HG02623 (cell line): ENCODE measurements around the gene GABRG3.

Experiments used
- ATAC-seq: cut with Tn5 transposase; IDR thresholded peaks from one replicate; pipeline ENCODE4 v1.9.1; 2021; ENCODE audit warnings: moderate library complexity; ENCODE audit not compliant: unreplicated experiment

The GABRG3 gene

DNA sequence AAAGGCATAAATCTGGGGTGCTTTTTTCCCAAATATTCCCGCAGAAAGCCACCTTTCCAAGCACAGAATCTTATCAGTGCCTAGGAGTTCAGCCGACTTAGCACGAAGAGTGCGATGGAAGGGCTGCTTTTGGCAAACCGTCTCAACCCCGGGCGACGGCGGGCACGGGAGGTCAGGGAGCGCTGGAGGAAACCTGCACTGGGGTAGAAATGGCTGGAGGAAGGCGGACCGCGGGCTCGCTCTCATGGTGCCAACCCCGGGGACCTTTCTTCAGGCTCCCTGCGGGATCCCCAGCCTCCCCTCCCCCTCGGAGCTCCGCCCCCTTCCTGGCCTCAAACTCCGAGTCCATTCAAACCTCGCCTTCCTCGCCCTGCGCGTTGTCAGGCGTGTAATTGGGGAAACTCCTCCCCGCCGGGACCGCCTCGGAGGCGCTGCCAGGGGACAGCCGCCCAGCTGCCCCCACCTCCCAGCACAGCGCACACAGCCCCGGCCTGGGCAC is at the start of gene GABRG3:
TSS of gene GABRG3 (plus strand) at position 470 of the 499 bp plus-strand sequence.
- no peak for ATAC-seq

DNA sequence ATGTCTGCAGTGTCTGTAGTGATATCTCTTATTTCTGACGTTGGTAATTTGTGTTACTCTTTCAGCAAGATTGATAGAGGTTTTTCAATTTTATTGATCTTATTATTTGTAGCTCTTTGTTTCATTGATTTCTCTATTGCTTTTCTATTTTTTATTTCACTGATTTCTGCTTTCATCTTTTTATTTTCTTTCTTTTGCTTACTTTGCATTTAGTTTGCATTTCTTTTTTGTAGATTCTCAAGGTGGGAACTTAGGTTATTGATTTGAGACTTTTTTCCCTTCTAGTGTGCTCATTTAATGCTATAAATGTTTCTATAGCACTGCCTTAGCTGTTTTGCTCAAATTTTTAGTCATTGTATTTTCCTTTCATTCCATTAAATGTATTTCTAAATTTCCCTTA is 49.5 kb upstream of the GABRG3 start:
- ATAC-seq = no peak

DNA sequence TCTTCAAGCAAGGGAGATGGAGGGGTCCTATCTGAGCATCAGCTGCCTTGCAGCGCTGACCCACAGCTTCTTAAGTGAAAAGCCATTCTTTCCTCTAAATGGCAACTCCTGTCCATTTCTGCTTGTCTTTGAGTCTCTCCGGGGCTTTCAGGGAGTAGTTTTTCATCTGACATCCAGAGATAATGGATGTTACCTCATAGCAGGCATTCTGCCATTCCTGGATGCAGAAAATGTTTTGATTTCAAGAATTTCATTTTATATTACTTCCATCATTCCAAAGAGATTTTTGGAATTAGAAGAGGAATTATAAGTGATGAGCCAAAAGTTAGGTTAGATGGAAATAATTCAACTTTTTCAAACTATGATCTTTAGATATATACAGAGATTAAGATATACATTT is 44.9 kb upstream of the GABRG3 start:
- ATAC-seq = no peak

DNA sequence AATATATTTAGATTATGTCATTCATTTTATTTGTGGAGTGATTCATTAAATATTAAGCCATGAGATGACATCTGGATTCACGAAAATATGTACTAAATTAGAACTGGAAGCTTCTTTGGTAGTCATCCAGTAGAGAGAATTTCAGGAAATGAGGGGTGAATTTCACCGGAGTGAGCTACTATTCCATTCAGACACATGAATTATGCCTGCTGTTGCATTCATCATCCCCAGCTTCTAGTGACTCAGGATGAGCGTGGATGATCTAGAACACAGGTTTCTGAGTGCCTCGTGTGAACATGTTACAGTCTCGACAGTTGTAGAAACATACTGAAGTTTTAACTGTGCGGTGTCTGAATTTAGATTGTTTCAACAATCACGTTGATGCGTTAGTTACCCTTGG is 42.9 kb upstream of the GABRG3 start:
- no peak for ATAC-seq

DNA sequence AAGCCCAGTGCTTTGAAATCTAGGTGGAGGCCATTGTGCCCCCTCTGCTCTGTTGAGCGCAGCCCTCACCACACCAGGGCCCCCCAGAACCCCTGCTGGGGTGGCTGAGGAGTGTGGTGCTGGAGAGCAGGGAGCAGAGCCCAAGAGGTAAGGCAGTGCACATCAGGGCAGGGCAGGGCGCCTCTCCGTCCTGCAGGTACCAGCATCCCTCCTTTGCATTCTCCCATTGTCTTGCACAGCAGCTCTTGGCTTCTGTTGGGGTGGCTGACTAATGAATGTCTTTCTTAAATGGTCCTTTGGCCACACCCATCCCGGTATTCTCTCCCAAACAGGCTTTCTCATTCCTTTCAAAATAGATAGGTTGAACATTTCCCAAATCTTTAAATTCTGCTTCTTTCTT is 41.4 kb upstream of the GABRG3 start:
- ATAC-seq = no peak

DNA sequence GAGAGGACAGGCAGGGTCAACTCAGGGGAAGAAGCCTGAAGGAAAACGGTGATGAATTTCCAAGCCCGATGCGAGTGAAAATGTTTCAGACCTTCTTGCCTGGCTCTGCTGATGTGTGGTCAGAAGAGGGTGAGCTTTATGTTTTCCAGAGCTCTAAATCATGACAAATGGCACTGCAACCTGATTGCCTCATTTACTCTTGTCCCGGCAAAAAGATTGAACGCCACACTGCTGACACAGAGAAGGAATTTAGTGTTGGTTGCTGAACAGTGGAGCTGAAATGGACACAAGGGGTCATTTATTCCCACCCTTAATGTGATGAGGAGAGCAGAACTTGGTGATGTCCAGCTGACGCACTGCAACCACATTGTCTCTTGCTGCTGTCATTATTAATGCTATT is 36.1 kb upstream of the GABRG3 start:
- ATAC-seq = no peak

DNA sequence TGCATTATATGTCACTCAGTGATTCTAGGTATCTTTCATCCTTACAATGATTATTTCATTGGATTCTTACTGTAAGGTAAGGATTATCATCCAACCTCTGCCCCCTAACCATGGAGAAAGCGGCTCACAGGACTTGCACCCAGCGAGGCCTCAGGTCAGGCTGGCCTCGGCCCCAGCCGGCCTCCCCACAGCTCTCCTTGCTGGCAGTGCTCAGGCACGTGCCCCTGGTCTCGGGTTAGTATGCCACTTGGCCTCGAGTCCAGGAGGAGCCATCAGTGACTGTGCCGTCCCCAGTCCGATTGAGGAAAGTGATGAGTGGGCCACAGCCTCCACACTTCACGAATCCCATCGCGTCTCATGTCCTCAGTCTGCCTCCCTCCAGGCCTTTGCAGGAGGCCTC is 35.7 kb upstream of the GABRG3 start:
- no peak for ATAC-seq

DNA sequence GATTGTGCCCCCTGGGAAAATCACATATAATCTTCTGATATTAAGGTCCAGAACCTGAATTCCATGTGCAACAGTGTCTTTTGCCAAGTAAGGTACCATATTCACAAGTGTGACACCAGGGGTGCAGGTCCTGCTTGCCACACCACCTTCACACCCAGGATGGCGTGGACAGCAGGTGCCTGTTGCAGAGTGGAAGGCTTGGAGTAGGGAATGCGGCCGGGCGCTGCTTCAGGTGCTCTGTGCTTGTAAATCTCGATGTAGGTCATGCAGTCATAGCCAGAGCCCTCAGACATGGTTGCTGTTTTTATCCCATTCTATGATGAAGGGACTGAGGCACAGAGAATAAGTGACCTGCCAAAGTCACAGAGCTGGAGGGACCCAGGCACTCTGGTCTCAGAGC is 34.5 kb upstream of the GABRG3 start:
- ATAC-seq = no peak

DNA sequence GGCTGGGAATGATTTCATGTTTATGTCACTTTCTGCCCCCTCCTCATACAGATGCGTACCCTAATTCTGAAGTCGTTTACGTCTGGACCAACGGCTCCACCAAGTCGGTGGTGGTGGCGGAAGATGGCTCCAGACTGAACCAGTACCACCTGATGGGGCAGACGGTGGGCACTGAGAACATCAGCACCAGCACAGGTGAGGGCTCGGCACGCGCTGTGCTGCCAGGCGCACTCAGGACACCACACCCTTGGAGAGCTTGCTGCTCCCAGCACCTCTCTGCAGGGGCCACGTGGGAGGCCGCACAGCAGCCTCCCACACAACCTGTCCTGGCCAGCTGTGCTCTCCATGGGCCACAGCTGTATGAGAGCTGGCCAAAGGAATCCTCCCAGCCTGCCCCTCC is 33.8 kb upstream of the GABRG3 start:
- ATAC-seq = no peak

DNA sequence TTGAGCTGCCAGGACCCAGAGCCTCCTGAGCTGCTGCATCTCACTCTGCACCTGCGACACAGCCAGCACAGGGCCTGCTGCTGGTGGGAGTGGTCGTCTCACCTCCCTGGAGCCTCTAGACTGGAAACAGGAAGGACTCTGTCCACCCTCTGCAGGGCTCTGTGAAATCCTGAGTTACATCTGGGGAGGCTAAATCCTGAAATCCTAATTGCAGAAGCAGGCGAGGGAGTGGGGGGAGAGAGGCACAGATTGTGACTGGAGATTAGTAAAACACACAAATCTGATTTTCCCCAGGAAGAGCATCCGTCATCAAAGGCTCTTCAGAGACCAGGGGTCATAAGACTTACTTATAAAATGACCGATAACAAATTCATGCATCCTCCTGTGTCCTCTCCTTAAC is 31.6 kb upstream of the GABRG3 start:
- ATAC-seq = no peak

DNA sequence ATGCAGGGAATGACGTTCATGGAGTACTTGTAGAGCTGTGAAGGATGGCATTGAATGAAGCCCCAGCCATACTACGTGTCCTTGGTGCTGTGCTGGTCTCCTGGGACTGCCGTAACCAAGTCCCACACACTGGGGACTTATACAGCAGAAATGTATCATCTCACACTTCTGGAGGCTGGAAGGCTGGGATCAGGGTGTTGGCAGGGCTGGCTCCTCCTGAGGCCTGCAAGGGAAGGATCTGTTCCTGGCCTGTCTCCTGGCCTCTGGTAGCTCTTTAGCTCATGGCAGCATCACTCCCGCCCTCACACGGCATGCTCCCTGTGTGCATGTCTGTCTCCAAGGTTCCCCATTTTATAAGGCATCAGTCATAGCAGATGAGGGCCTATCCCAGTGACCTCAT is 29.5 kb upstream of the GABRG3 start:
- no peak for ATAC-seq

DNA sequence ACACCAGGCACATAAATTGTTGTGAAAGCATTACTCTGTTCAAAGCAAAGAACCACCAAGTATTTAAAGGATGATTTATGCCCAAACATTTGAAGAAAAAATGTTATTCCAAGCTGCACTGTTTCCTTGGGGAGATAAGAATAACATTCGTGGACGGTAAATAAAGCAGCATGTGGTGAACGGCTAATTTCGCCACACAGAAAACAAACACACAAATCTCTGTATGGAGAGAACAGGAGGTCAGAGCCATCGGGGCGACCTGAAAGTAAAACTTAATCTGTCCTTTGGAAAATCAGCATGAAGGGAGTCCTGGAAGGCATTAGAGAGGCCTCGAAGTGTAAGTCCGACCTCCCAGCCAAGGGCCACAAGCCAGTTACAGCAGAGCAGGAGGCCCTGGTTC is 27.1 kb upstream of the GABRG3 start:
- no peak for ATAC-seq

DNA sequence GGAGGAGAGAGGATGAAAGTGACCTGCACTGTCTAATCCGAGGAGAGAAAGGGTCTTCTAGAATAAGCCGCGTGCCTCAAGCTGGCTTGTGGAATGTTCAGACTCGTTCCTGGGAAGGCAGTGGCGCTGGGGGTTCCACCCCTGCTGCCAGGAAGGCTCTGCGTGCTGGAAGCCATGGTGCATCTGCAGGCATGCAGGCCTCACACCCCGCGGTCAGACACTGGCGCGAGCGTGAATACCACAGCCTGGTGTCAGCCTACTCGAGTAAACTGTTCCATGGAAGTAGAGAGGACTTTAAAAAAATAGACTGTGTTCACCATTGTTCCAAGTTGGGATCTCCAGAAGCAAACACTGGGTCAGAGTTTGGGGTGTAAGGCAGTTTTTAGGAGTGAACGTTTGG is 25.9 kb upstream of the GABRG3 start:
- ATAC-seq = no peak

DNA sequence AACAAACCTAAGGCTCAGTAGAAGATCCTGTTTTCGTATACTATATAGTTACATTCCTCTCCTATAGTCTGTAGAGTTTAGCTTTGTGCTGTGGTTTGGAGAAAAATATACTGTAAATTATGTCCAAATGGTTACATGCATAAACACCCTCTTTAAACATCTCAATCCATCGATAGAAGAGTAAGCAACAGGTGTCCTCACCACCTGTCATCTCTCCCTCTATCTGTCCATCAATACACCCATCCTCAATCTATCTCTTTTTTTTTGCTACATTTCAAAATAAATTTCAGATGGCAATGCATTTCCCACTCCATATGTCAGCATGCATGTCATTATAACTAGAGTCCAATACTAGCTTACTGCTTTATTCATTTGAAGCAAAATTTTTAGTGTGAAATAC is 21.0 kb upstream of the GABRG3 start:
- no peak for ATAC-seq

DNA sequence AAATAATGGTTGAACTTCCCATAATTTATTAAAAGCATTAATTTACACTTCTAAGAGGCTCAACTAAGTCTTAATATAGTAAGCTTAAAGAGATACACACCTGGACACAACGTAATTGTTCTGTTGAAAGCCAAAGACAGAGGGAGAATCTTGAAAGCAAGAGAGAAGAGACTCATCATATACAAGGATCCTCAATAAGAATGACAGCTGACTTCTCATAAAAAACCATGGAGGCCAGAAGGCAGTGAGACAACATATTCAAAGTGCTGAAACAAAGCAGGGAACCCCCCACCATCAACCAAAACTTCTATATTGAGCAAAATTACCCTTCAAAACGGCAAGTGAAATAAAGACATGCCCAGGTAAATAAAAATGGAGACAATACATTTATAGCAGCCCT is 16.6 kb upstream of the GABRG3 start:
- ATAC-seq = no peak

DNA sequence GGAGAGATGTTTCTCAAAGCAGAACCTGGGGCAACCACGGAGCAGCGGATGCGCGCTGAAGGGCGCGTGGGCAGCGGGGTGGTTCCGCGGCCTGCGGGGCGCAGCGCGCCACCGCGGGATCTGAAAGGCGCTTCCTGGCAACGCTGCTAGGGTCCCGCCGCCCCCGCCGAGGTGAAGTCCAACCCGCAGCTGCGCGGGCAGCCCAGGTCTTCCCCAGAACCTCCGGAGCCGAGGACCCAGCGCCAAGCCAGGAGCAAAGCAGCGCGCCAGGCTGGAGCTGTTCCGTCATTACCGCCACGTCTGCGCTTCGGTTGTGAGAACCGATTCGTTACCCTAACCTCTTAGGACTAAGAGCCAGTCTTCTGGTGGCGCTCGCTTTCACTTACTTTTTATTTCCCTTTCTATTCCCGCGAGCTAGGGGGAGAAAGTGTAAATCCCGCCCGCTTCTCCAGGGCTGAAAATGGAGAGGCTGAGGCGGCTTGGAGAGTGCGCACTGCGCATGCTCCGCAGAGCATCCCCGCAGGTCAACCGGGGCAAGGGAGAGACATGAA is 3.2 kb upstream of the GABRG3 start:
- no peak for ATAC-seq

DNA sequence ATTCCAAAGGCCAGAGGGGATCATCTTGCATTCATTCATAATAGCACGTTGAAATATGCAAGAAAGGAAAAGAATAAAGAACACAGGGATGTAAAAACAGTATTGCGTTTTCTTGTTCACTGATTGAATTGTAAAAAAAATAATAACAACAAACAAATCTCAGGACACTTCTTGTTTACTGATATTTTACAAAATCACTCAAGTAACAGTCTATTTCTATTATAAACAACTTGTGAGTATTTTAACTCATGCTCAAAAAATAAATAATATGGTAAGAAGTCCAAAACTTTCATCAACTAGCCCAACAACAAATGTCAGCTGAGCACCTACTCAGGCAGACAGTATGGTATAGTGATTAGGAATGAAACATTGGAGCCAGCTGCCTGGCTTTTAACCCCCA is 2.2 kb upstream of the GABRG3 start:
- no peak for ATAC-seq

DNA sequence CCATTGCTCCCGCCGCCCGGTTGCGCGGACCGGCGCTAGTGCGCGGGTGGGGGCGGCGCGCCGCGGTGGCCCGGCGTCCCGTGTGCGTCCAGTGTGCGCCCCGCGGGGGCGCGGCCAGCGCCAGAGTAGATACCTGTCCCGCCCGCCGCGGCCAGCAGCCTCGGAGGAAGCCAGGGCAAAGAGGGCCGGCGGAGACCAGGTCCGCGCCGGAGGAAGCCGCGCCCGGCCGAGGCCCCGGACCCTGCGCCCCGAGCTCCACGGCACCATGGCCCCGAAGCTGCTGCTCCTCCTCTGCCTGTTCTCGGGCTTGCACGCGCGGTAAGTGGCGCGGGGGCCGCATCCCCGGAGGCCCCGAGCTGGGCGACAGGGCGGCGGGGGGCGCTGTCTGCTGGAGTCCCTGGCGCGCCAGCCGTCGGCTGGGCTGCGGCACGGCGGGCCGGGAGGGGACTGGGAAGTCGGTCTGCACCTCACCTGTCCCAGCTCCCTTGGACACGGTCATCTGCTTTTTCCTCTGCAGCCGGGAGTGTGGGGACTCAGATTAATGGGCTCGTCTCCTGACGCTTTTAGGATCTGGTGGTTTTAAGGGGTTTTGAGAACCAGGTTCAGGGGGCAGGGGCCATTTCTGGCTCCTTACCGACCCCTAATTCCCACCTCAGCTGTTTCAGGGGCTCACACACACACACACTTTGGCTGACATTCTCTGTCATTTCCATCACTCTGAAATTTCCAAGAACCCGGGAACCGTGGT is 464 bp downstream of the GABRG3 start:
- no peak for ATAC-seq

DNA sequence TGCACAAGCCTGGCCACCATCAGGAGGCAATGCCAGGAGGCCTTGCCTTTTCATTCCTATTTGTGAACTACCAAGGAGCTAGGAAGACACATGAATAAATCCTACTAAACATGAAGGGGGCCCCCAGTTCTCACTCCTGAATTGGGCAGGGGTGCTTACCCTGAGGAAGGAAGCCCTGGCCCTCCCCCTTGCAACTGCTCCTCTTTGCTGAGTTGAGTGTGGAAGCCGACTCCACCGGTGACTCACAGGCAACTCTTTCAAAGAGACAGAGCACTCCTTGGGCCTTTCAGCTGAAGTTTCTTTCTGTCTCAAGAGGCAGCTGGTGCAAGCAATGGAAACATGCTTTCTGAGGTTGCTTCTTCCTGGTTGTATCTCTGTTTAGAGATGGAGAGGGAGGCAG is 1.7 kb downstream of the GABRG3 start:
- no peak for ATAC-seq

DNA sequence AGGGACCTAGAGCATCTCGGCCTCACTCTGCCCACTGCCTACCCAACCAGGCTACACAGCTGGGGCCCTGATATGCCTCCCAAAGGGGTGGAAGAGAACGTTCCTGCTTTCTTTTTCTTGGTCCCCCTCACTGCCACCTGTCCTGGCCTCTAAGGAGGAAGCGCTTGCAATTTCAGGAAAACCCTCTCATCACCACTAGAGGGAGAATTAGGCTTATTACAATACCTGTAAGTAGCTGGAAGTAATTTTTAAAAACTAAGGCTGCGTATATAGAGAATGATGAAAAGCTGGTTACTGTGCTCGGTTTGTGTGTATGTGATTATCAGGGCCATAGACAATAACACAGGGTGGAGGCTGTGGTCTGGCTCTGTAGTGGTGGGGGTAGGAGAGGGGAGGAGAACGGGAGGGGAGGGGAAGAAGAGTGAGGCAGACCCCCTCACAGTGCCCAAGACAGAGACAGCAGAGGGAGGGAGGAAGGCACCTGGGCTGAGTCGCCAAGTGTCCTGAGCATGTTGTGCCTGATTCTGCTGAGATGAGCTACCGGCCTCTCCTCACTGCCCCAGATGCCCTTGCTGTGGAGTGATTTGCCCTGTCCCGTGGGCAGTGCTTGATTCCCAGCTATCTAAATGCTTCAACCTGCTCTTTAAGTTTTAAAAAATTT is 3.3 kb downstream of the GABRG3 start:
- no peak for ATAC-seq

DNA sequence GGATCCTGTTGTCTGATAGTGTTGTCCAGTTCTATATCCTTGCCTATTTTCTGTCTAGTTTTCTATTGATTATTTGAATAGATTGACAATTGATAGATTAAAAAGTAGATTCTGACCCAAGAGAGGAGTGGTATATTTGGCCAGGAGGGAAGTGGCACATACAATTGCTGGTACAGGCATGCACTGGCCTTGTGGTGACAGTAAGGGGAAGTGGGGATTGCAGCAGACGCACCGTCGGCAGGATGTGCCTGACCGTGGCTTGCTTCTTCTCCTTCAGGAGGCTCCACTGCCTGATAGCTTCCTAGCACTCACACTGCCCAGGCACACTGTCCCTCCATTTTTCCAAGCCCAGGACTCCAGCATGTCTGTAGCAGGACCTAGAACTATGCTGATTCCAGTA is 10.5 kb downstream of the GABRG3 start:
- no peak for ATAC-seq

DNA sequence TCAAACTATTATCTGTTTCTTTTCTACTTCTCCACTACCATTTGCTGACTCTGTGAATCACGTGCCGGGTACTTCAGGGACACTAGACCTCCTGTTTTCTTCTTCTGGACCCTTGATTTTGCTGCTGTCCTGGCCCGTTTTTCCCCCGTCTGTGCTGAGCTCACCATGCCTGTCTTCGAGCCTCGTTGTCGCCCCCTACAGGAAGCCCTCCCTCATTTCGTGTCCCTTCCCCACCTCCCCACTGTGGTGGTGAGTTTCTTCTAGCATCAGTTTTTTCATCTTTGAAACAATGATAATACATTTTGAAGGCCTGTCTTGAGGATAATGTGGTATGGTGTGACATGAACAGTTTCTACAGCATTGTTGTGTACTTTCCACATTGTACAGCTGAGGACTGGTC is 12.8 kb downstream of the GABRG3 start:
- ATAC-seq = no peak
